CD14-positive monocyte (primary cell): ENCODE data around the gene PARL. TPM values are rescaled to one million over a fixed set of nuclear protein-coding genes. Genes with fewer than 3 reads are reported as not detected.
"Not testable (repeated sequence)": the region's sequence is repeated elsewhere in the genome, so short reads cannot be mapped to it uniquely, and the experiment has no call there.

ENCODE experiments used
- DNase-seq, 3 donors: peaks; one replicate each; pipeline ENCODE4 v3.0.0-alpha.2; 2011 to 2022
- H2AFZ ChIP-seq: 2 replicates; pipeline ENCODE4 v1.6.0; 2012; ENCODE audit warnings: mild to moderate bottlenecking, low read depth, low read length, inconsistent platforms; ENCODE audit not compliant: insufficient read depth, poor library complexity, severe bottlenecking
- H3K27ac ChIP-seq, 2 donors: 1 replicate in 1 of 2; 2 replicates in 1 of 2; pipeline ENCODE4 v1.5.1; 2012 to 2013; ENCODE audit warnings: low read length in 2 of 2, control low read depth in 1 of 2, inconsistent platforms in 1 of 2, low read depth in 1 of 2, mild to moderate bottlenecking in 1 of 2
- H3K27me3 ChIP-seq, 2 donors: one replicate each; pipeline versions ENCODE4 v1.6.0 to v1.6.1; 2011 to 2013; ENCODE audit warnings: low read length in 2 of 2; ENCODE audit not compliant: control insufficient read depth in 2 of 2, insufficient read depth in 2 of 2
- H3K36me3 ChIP-seq, 2 donors: replicated peaks in 1 of 2; 1 replicate in 1 of 2; 2 replicates in 1 of 2; pipeline versions ENCODE4 v1.5.1 to v1.6.1; 2012 to 2013; ENCODE audit warnings: low read length in 2 of 2, control low read depth in 1 of 2, inconsistent platforms in 1 of 2, mild to moderate bottlenecking in 1 of 2; ENCODE audit not compliant: insufficient read depth in 2 of 2, control insufficient read depth in 1 of 2
- H3K4me1 ChIP-seq, 2 donors: 1 replicate in 1 of 2; 2 replicates in 1 of 2; pipeline versions ENCODE4 v1.5.1 to v1.6.1; 2012 to 2013; ENCODE audit warnings: low read length in 2 of 2, control low read depth in 1 of 2, inconsistent platforms in 1 of 2, mild to moderate bottlenecking in 1 of 2, moderate library complexity in 1 of 2; ENCODE audit not compliant: insufficient read depth in 2 of 2, control insufficient read depth in 1 of 2
- H3K4me2 ChIP-seq: replicated peaks from 2 replicates; pipeline ENCODE3; 2012; ENCODE audit warnings: low read length, moderate library complexity, mild to moderate bottlenecking; ENCODE audit not compliant: poor library complexity, severe bottlenecking; ENCODE audit errors: extremely low read depth
- H3K4me3 ChIP-seq, 3 experiments: fragments of 200-600 bp in 1 of 3; sonication (generic) in 1 of 3; replicated peaks in 1 of 3; 1 replicate in 2 of 3; 2 replicates in 1 of 3; pipeline ENCODE4 v1.5.1; 2011 to 2013; ENCODE audit warnings: low read length in 3 of 3, mild to moderate bottlenecking in 3 of 3, control low read depth in 2 of 3, low read depth in 2 of 3, inconsistent platforms in 1 of 3, moderate library complexity in 1 of 3
- H3K79me2 ChIP-seq: 2 replicates; pipeline ENCODE4 v1.6.0; 2012; ENCODE audit warnings: mild to moderate bottlenecking, control low read depth, inconsistent platforms, low read length, moderate library complexity; ENCODE audit not compliant: insufficient read depth
- H3K9ac ChIP-seq: 2 replicates; pipeline ENCODE4 v1.6.0; 2017; ENCODE audit warnings: low read length, mild to moderate bottlenecking; ENCODE audit not compliant: insufficient read depth, poor library complexity, severe bottlenecking
- H3K9me3 ChIP-seq, 2 donors: replicated peaks in 1 of 2; 1 replicate in 1 of 2; 2 replicates in 1 of 2; pipeline versions ENCODE4 v1.5.1 to v1.6.1; 2012 to 2013; ENCODE audit warnings: low read length in 2 of 2, control low read depth in 1 of 2; ENCODE audit not compliant: control insufficient read depth in 1 of 2, insufficient read depth in 1 of 2
- H4K20me1 ChIP-seq: 2 replicates; pipeline ENCODE4 v1.6.0; 2012; ENCODE audit warnings: mild to moderate bottlenecking, low read length, control low read depth, moderate library complexity; ENCODE audit not compliant: insufficient read depth
- H3K27ac Mint-ChIP-seq, 7 donors: one replicate each; pipeline ENCODE4 v1.8.0; 2020; ENCODE audit warnings: mild to moderate bottlenecking in 7 of 7, mixed read lengths in 7 of 7, moderate library complexity in 6 of 7, inconsistent platforms in 2 of 7
- H3K27me3 Mint-ChIP-seq, 3 donors: one replicate each; pipeline ENCODE4 v1.8.0; 2021 to 2022; ENCODE audit warnings: low read depth in 3 of 3, mild to moderate bottlenecking in 3 of 3, mixed read lengths in 3 of 3, moderate library complexity in 3 of 3, inconsistent platforms in 1 of 3
- H3K36me3 Mint-ChIP-seq, 2 donors: one replicate each; pipeline ENCODE4 v1.8.0; 2020; ENCODE audit warnings: mixed read lengths in 2 of 2, inconsistent platforms in 1 of 2, mild to moderate bottlenecking in 1 of 2
- H3K4me1 Mint-ChIP-seq: one replicate; pipeline ENCODE4 v1.8.0; 2020; ENCODE audit warnings: mild to moderate bottlenecking, mixed read lengths
- H3K4me3 Mint-ChIP-seq, 2 donors: one replicate each; pipeline ENCODE4 v1.8.0; 2020; ENCODE audit warnings: mild to moderate bottlenecking in 2 of 2, mixed read lengths in 2 of 2, moderate library complexity in 1 of 2
- H3K9me3 Mint-ChIP-seq, 7 donors: one replicate each; pipeline ENCODE4 v1.8.0; 2020 to 2022; ENCODE audit warnings: mixed read lengths in 7 of 7, mild to moderate bottlenecking in 6 of 7, moderate library complexity in 6 of 7, inconsistent platforms in 2 of 7
- WGBS: methylation state at CpG from one replicate; pipeline ENCODE4 v1.1.5; 2013; ENCODE audit warnings: missing lambda C conversion rate; ENCODE audit not compliant: insufficient coverage; 5-methylcytosine and 5-hydroxymethylcytosine counted together
- intact Hi-C, 2 donors: fragments of 100-400 bp; cut with micrococcal nuclease; formaldehyde crosslinking; loops; one replicate each; pipeline versions ENCODE4 v1.15.0 to v1.15.1; 2023
- polyA plus RNA-seq, 3 donors: library from polyadenylated mRNA; depleted of rRNA in 1 of 3; unstranded in 2 of 3; stranded (reverse) in 1 of 3; fragments of 300-500 nt in 2 of 3; fragments of >200 nt in 1 of 3; fragmentation: Illumina TruSeq in 2 of 3; gene quantifications; 1 replicate in 2 of 3; 2 replicates in 1 of 3; pipeline ENCODE4 v1.2.3, GENCODE V29; 2012 to 2021
- TF ChIP-seq, protein P1 (sequence below): fragments of 200-600 bp; IDR thresholded peaks from one replicate; pipeline ENCODE4 v1.8.0; 2022; ENCODE audit warnings: antibody characterized with exemption, mild to moderate bottlenecking

PARL gene
- polyA plus RNA-seq, 3 donors: 65.6 to 196 (median 155) TPM

- peak overlapping the region; percentile 63 for H3K4me2 ChIP-seq
- 67% methylated on average over 2 of the region's 8 CpGs for WGBS
- no peaks in the 10 kb centered on the region for H3K9me3 ChIP-seq
- H3K79me2 ChIP-seq: peaks cover 94% of the 10 kb centered on the region
- H3K27ac ChIP-seq: peak overlapping the region; percentile 67 to 71
- peak; percentile 79 to 85 (median 84) for DNase-seq
- Mint-ChIP-seq H3K4me3 (peak overlapping the region; percentile 27 to 86), H3K4me1 (peaks cover 77% of the 10 kb centered on the region), H3K27ac (peak overlapping the region; percentile 87 to 96 (median 95)), H3K36me3 (peaks cover 5 to 12% of the 10 kb centered on the region in 2 donors), H3K27me3 (peaks cover 0 to 5% (median 0%) of the 10 kb centered on the region in 3 donors), H3K9me3 (peaks cover 0 to 2% (median 0%) of the 10 kb centered on the region in 7 donors)
- peaks cover 0 to 11% of the 10 kb centered on the region in 2 donors for H3K36me3 ChIP-seq
- H3K9ac ChIP-seq: no peak overlapping the region
- H3K4me1 ChIP-seq: peaks cover 79 to 93% of the 10 kb centered on the region in 2 donors
- TF ChIP-seq, protein P1, sequence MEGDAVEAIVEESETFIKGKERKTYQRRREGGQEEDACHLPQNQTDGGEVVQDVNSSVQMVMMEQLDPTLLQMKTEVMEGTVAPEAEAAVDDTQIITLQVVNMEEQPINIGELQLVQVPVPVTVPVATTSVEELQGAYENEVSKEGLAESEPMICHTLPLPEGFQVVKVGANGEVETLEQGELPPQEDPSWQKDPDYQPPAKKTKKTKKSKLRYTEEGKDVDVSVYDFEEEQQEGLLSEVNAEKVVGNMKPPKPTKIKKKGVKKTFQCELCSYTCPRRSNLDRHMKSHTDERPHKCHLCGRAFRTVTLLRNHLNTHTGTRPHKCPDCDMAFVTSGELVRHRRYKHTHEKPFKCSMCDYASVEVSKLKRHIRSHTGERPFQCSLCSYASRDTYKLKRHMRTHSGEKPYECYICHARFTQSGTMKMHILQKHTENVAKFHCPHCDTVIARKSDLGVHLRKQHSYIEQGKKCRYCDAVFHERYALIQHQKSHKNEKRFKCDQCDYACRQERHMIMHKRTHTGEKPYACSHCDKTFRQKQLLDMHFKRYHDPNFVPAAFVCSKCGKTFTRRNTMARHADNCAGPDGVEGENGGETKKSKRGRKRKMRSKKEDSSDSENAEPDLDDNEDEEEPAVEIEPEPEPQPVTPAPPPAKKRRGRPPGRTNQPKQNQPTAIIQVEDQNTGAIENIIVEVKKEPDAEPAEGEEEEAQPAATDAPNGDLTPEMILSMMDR: no peak
- H4K20me1 ChIP-seq: peaks cover 60% of the 10 kb centered on the region
- H3K4me3 ChIP-seq: peak overlapping the region in 1 of 3 experiments; percentile 42
- no peaks in the 10 kb centered on the region for H3K27me3 ChIP-seq
- intact Hi-C loops: loop anchor here (5.0 to 10.0 kb wide), 2 partner anchors 93 to 96 kb away; no protein-coding TSS in a partner anchor
- no peak overlapping the region for H2AFZ ChIP-seq
Measured at GRCh38 chr3:183878071-183878470, 6.6 kb downstream of the PARL start.

DNA sequence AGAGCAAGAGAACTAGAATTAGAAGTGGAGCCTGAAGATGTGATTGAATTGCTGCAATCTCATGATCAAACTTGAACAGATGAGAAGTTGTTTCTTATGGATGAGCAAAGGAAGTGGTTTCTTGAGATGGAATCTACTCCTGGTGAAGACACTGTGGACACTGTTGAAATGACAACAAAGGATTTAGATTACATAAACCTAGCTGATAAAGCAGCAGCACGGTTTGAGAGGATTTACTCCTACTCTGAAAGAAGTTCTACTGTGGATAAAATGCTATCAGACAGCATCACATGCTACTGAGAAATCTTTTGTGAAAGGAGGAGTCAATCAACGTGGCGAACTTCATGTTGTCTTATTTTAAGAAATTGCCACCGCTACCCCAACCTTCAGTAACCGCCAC is 7.5 kb downstream of the PARL start:
- peaks cover 94% of the 10 kb centered on the region for H3K79me2 ChIP-seq
- H3K4me1 Mint-ChIP-seq: peaks cover 74% of the 10 kb centered on the region
- H3K4me3 ChIP-seq: peak overlapping the region in 1 of 3 experiments; percentile 42
- intact Hi-C loops: loop anchor here (5.0 to 10.0 kb wide), 2 partner anchors 92 to 95 kb away; no protein-coding TSS in a partner anchor
- H3K27me3 ChIP-seq, H3K27me3 Mint-ChIP-seq, H3K9ac ChIP-seq, H2AFZ ChIP-seq, H3K9me3 ChIP-seq, H3K9me3 Mint-ChIP-seq, DNase-seq: not testable (repeated sequence)
- peaks cover 5 to 12% of the 10 kb centered on the region in 2 donors for H3K36me3 Mint-ChIP-seq
- peak overlapping the region; percentile 87 to 96 (median 95) for H3K27ac Mint-ChIP-seq
- H3K27ac ChIP-seq: peak overlapping the region; percentile 67 to 71
- peak overlapping the region; percentile 63 for H3K4me2 ChIP-seq
- H4K20me1 ChIP-seq: peaks cover 64% of the 10 kb centered on the region
- H3K36me3 ChIP-seq: peaks cover 0 to 16% of the 10 kb centered on the region in 2 donors
- H3K4me3 Mint-ChIP-seq: peak overlapping the region; percentile 57 to 63
- no CpG with 5 or more reads among the region's 5 CpGs for WGBS
- peaks cover 73 to 84% of the 10 kb centered on the region in 2 donors for H3K4me1 ChIP-seq
